GM19438 (cell line): ENCODE results near the gene SPOP.
"Not testable (repeated sequence)": the region's sequence is repeated elsewhere in the genome, so short reads cannot be mapped to it uniquely, and the experiment has no call there.

Source experiments
- ATAC-seq: cut with Tn5 transposase; IDR thresholded peaks from one replicate; pipeline ENCODE4 v1.9.1; 2021; ENCODE audit warnings: low read depth; ENCODE audit not compliant: unreplicated experiment

Gene SPOP

GRCh38 chr17:49677933-49678847 lies at the start of gene SPOP:
SPOP (minus strand) TSS chr17:49678097; CDS start chr17:49622810, 55,287 bp downstream.
- peak; percentile 64 for ATAC-seq

GRCh38 chr17:49727380-49727779 lies 49.5 kb upstream of the SPOP start:
- no peak for ATAC-seq

GRCh38 chr17:49725452-49726130 lies 47.7 kb upstream of the SPOP start:
- no peak for ATAC-seq

GRCh38 chr17:49724552-49724951 lies 46.7 kb upstream of the SPOP start:
- ATAC-seq, result not testable (repeated sequence)

GRCh38 chr17:49723423-49723822 lies 45.5 kb upstream of the SPOP start:
- no peak for ATAC-seq

- ATAC-seq, result no peak
These were observed 44.2 kb upstream of the SPOP start for GRCh38 chr17:49722066-49722465.

GRCh38 chr17:49717371-49717861 lies 39.5 kb upstream of the SPOP start:
- ATAC-seq, result no peak

- ATAC-seq, result no peak
These were observed 38.9 kb upstream of the SPOP start for GRCh38 chr17:49716668-49717364.

GRCh38 chr17:49715717-49716279 lies 37.9 kb upstream of the SPOP start:
- ATAC-seq, result no peak

- ATAC-seq, result no peak
These were observed 37.3 kb upstream of the SPOP start for GRCh38 chr17:49715216-49715615.

GRCh38 chr17:49708515-49709183 lies 30.8 kb upstream of the SPOP start:
- no peak for ATAC-seq

GRCh38 chr17:49707608-49708514 lies 30.0 kb upstream of the SPOP start, which contains the start of gene SLC35B1:
SLC35B1 (minus strand) TSS chr17:49707964; CDS start chr17:49707833, 131 bp downstream.
- ATAC-seq, result peak; percentile 87

- ATAC-seq, result no peak
These were observed 29.3 kb upstream of the SPOP start for GRCh38 chr17:49707246-49707607.

- no peak for ATAC-seq
These were observed 27.4 kb upstream of the SPOP start for GRCh38 chr17:49705254-49705653.

GRCh38 chr17:49703557-49704277 lies 25.8 kb upstream of the SPOP start:
- no peak for ATAC-seq

- no peak for ATAC-seq
These were observed 23.1 kb upstream of the SPOP start for GRCh38 chr17:49700960-49701359.

- no peak for ATAC-seq
These were observed 22.2 kb upstream of the SPOP start for GRCh38 chr17:49699966-49700575.

- no peak for ATAC-seq
These were observed 20.1 kb upstream of the SPOP start for GRCh38 chr17:49698005-49698404.
